NCI-H146 treated with DMSO at 0.1 percent for 48 hours (cell line): ENCODE measurements around the gene WNT7A.
A peak's percentile ranks its signal among the peaks of the same experiment; 100 is the strongest.
"Not testable (repeated sequence)": the region's sequence is repeated elsewhere in the genome, so short reads cannot be mapped to it uniquely, and the experiment has no call there.

Source experiments
- DNase-seq: peaks from one replicate; lab custom pipeline; 2025; ENCODE audit not compliant: unreplicated experiment; lab: John Stamatoyannopoulos, UW

Gene WNT7A

DNA sequence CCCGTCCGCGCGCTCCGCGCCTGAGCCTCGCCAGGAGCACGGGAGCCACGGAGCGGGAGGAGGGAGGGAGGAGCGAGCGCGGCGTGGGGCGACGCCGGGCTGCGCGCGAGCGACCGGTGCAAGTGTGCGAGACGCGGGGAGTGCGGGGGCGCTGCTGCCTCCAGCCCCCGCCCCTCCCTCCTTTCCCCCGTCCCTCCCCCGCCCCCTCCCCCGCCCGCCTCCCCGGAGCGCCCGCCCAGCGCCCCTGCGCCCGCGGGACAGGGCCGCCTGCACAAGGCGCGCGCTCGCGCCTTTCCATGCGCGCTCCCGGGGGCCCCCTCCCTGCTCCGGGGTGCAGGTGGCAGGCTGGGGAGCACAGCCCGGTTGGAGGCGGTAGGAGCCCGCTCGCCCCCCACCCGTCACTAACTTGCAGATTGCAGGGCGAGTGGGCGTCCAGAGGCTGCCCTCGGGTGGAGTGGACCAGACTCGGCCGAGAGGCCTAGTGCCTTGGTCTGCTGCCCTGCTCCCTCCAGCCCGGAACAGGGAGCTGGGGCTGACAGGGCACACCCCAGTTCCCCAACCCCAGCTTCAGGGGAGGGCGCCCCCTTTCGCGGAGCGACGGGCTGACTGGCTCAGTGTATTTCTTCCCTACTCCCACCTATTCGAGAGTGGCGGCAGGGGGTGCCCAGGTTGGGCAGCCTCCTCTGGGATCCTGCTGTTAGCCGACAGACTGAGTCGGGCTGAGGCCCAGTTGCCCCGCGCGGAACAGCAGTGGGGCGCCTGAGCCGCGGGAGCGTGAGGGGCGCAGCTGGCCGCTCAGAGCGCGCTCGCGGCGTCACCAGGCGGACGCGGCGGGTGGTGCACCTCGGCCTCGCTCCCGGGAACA is at the start of gene WNT7A:
Gene WNT7A (minus strand): TSS at position 126 of the 865 bp plus-strand sequence. CDS start 255 bp downstream, outside the sequence.
- DNase-seq, result no peak

DNA sequence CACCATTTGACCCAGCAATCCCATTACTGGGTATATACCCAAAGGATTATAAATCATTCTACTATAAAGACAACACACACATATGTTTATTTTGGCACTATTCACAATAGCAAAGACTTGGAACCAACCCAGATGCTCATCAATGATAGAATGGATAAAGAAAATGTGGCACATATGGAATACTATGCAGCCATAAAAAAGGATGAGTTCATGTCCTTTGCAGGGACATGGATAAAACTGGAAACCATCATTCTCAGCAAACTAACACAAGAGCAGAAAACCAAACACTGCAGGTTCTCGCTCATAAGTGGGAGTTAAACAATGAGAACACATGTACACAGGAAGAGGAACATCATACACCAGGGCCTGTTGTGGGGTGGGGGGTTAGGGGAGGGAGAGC is 48.9 kb upstream of the WNT7A start:
- not testable (repeated sequence) for DNase-seq

DNA sequence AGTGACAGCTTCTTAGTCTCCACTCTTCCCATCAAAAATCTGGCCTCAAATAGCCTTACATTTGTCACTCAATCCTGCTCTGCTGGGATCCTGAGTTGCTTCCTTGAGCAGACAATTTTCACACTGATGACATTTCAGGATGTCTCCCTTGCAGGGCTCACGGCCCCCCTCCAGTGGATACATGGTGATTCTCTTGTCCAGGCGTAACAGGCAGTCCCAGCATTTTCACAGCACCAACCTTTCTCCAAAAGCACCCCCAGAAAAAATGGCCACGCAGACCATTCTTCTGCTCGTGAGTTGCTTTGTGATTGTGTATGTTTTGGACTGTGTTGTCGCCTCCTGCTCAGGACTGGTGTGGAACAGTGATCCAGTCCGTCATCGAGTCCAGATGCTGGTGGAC is 47.4 kb upstream of the WNT7A start:
- DNase-seq, result no peak

DNA sequence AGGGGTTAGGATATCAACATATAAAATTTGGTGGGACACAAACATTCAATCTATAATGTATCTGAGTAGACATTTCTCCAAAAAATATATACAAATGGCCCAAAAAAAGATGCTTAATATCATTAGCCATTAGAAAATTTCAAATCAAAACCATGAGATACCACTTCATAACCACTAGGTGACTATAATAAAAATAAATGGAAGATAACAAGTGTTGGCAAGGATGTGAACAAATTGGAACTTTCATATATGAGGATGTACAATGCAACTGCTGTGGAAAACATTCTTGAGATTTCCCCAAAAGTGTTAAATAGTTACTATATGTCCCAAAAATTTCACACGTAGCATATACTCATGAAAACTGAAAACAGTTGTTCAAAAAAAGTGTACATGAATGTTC is 36.5 kb upstream of the WNT7A start:
- no peak for DNase-seq

- DNase-seq, result no peak
Observed at GRCh38 chr3:13902648-13903238, 22.9 kb upstream of the WNT7A start.

DNA sequence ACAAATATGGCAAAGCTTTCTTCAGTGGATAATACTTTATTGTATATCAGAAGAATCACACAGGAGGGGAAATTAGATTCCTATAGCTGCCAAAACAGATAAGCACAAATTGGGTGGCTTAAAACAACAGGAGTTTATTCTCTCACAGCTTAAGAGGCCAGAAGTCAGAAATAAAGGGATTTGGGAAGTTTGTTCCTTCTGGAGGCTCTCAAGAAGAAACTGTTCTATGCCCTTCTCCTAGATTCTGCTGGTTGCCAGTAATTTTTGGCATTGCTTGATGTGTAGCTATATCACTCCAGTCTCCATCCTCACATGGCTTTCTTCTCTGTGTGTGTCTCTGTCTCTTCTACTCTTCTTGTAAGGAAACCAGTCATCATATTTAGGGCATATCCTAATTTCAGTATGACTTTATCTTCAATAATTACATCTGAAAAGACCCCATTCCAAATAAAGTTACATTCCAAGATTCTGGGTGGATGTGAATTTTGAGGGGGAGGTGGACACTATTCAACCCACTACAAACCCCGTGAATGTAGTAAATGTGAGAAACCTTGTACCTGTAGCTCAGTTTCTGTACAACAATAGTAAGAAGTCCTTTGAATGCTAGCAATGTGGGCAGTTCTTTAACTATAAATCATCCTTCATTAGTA is 22.2 kb upstream of the WNT7A start:
- no peak for DNase-seq

GRCh38 chr3:13898346-13898745 is 18.5 kb upstream of the WNT7A start:
- no peak for DNase-seq

DNA sequence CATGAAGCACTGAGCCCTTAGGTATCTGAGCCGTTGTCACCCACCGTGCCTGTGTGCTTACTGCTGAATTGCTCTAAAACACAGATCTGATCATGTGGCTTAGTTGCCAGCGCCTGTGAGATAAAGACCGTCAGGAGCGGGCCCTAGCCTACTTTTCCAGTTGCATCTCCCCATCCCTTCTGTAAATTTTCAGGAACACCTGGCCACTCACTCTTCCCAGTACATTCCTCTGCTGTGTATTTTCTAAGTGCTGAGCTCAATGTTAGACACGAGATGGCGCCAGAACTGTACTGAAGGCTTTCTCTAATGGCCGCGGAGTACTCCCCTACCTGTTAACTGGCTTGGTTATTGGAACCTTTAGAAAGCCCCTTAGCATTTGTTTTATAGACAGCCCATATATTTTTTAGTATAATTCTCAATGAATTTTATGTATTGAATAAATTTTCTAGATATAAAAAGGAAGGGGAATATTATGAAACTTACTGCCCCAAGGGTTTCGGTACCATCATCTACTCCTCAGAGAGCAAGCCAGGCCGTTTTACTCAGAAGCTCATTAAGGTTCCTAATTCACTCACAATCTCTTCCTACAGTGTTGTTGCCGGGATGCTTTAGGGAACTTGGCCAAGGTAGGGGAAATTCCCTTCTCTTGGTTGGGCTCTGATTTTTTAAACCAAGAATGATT is 16.7 kb upstream of the WNT7A start:
- DNase-seq, result peak; percentile 5

DNA sequence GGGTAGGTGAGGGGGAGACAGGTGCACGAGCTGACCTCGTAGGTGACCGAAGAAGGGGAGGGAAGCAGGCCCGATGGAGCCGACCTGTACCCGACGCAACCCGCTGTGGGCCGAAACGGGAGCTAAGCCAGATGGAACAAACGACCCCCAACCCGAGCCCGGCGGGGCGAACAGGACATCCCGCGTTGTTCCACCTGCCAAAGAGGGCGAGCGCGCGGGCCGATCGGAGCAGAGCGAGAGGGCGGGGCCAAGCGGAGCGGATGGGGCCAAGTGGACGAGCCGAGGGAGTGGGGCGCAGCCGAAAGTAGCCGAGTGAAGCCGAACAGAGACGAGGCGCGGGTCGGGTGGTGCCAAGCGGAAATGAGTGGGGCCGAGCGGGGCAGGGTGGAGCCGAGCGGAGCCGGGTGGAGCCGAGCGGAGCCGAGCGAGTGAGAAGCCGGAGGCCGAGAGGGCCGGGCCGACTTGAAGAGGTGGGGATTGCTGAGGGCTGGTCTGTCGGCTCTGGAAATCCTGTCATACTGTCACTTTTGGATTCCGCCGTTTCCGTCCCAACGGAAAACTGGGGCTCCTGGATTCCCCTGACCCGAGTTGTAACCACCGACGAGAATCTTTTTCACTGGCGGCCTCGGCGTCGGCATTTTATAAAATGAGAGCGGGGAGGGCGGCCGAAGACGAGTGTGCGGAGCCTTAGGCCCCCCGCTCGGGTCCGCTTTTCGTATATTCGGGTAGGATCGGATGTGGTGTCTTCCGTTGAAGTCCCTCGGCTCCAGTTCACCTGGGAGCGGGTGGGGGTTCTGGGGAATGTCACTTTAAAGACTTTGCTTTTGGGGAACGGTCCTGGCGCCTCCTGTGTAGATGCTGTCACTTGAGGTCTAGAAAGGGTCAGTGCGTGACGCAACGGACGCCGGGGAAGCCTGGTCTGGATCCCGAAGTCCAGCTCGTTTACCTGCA is 15.6 kb upstream of the WNT7A start:
- DNase-seq, result peak; percentile 25

DNA sequence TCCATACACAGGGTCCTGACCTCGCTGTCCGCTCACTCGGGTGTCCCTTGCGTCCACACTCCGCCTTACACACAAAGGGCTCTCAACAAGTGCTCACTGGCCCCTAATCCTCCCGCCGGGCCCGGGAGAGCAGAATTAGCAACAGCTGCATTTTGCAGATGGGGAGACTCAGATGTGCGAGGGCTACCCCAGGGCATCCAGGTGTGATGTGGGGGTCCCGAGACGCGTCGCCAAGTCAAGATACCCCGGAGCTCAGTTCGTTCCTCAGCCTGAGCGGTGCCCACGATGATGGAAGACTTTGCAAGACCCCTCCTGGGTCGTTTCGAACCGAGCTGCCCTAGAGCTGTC is 14.9 kb upstream of the WNT7A start:
- DNase-seq, result no peak

DNA sequence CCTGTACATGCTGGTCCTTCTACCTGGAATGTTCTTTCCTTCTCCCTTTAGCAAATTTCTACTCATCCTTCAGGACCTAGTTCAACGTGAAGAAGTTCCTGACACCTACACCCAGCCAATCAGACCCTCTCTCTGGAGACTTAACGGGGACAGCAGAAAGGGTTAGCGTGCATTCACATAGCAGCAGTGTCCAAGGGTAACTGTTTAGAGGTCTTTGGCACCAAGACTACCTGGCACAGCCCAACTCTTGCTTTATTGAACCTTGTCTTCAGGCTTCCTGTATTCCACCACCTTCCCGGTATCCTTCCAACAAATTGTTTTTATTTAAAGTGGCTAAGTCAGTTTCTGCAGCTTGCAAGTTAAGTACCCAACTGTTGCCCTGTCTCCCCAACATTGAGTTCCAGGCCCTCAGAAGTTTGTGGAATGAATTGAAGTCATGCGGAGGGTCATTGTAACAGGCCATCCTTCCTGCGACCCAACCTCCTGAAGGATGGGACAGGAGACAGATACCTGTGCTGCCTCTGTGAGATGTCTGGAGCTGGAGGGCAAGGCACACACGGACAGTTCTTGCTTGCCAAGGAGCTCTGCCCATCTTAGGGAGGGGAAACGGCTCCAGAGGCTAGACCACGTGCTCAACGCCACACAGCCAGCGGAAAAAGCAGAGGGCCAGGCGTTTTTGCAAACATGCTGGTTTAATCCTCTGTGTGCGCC is 14.4 kb upstream of the WNT7A start:
- no peak for DNase-seq

- no peak for DNase-seq
Observed at GRCh38 chr3:13892304-13892703, 12.4 kb upstream of the WNT7A start.

- no peak for DNase-seq
Observed at GRCh38 chr3:13891492-13892073, 11.7 kb upstream of the WNT7A start.

DNA sequence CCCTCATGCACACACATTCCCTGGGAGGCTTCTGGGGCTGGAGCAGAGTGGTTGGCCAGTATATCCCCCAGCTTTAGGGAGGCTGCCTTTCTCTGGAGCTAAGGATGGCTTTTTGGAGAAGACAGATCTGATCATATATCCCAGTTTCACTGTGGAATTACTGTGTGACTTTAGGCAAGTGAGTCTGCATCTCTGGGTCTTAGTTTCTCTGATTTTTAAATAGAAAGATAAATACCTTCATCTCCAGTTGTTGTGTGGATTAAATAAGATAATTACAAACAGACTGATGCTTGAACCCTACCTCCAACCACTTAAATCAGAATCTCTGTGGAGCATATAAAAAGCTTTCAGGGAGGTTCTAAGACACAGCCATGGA is 11.1 kb upstream of the WNT7A start:
- DNase-seq, result no peak

- DNase-seq, result no peak
Observed at GRCh38 chr3:13890377-13891016, 10.6 kb upstream of the WNT7A start.

DNA sequence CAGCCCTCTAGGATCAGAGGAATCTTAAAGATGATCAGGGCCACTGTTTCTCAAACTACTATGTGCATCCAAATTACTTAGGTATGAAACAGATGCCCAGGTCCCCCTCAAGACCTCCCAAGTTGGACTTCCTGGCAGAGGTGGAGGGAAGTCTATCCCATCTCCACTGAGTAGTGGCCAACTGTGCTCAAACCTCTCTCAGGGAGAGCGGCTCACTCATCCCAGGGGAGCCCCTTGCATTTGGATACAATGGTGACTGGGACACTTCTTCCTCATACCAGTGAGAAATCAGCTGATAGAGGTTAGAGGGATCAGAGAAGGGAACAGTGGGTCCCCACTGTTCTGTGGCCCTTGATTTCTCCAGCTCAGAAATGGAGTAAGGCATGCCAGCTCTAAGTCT is 8.7 kb upstream of the WNT7A start:
- no peak for DNase-seq

DNA sequence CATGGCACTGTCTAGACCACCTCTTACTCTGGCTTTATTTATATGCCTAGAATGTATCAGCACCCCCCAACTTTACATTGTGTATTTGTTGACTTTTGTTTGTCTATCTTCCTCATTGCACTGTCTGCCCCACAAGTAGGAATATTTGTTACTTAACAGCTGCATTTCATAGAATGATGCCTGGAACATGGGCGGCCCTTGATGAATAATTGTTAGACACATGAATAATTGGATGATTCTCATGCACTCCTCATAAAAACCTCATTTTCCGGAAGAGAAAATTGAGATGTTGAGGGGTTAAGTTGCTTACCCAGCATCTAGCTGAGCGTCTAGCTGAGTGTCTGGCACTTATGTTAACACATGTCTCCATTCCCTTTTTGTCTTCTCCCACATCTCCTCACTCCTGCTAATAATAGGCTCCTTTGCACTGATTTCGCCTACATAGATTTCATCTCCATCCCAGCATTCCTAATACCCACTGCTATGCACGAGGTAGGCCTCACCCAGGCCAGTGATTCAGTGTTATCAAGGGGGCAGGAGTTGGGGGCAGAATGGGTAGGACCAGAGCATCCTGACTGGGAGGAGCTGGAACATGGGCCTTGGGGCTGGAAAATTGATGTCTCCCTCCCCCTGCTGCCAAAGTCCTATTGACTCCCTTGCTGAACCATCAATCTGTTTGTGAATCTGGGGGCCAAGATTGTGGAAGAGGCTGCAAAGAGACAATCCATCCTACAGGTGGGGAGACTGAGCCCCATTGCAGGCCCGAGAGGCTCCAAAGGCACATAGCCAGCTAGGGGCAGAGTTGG is 7.8 kb upstream of the WNT7A start:
- no peak for DNase-seq

DNA sequence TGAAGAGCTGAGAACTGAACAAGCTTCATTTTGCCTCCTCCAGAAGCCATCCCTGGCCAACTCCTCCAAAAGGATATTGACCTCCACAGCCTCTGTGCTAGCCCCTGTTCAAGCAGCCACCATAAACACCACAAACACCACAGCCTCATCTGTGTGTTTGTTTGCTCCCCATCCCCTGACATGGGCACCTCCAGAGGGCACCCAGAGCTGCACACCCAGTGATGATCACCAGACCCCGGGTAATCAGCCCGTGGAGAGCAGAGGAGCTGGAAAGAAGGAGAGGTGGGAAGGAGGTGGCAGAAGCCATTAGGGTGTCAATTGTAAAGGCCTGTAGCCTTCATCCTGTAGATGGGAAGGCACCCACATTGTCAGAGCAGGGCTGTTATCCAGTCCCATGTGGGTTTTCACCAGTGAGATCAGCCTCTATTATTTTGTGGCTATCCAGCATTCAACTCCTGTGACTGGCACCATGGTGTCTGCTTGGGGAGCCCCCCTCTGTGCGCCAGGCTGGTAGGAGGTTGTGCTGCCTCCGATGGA is 6.8 kb upstream of the WNT7A start:
- DNase-seq, result no peak
